IPS-11a (cell line): ENCODE results near the gene GPI.
"Not testable (repeated sequence)": the region's sequence is repeated elsewhere in the genome, so short reads cannot be mapped to it uniquely, and the experiment has no call there.

Experiments
- H3K4me3 ChIP-seq: one replicate; pipeline ENCODE4 v1.5.1; 2013; ENCODE audit warnings: low read depth, low read length, control low read depth

GPI gene

DNA sequence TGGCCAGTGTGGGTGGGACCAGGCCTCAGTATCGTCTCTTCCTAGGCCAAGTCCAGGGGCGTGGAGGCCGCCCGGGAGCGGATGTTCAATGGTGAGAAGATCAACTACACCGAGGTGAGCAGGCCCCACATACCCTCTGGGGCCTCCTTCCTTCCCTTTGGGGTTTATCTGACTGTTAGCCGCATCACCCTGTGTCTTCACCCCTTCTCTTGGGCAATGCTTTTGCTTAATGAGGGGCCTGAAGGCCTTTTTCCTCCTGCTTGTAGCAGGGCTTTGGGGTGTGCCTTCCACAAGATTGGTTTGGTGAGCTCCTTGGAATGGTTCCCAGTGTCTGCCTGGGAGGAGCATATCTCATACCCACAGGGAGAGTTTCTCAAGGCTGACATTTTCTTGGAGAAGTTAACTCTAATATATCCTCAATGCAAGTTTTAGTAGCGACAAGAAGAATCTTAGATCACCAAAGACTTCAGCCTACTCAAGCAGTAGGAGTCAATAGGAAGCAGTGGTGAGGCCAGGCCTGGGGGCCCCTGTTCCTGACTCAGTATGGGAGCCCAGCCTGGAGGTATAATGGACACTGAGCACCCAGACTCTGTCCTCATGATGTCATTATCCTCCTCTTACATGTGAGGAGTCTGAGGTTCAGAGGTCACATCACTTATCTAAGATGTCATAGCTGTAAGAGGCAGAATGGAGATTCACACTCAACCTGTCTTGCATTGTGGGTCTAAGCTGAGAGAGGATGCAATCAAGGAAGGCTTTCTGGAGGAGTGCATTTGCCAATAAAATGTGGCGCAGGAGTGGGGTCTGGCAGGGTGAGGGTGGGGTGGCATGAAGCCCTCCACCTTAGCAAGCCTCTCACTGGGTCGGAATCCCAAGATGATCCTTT lies 2.0 kb downstream of the GPI start:
- no peak overlapping the region for H3K4me3 ChIP-seq

- H3K4me3 ChIP-seq: no peak overlapping the region
Observed at GRCh38 chr19:34367624-34367957, 2.6 kb downstream of the GPI start.

- H3K4me3 ChIP-seq: no peak overlapping the region
Observed at GRCh38 chr19:34368338-34368737, 3.3 kb downstream of the GPI start.

GRCh38 chr19:34369166-34369565 lies 4.2 kb downstream of the GPI start:
- not testable (repeated sequence) for H3K4me3 ChIP-seq

DNA sequence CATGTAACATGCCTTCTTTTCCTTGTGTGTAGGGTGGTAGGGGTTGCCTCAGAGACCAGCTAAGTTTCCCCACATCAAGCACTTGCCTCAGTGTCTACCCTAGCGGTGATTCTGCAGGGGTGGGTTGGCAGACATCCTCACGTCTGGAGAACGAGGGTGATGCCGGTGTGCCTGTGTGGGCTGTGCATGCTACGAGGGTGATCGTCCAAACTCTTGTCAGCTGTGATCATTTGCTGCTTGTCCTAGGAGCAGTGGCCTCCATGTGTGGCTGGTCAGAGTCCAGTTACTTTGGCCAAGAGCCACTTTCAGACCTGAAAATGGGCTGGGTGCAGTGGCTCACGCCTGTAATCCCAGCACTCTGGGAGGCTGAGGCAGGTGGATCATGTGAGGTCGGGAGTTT lies 5.1 kb downstream of the GPI start:
- H3K4me3 ChIP-seq: no peak overlapping the region

- no peak overlapping the region for H3K4me3 ChIP-seq
Observed at GRCh38 chr19:34370983-34371382, 6.0 kb downstream of the GPI start.

- H3K4me3 ChIP-seq: no peak overlapping the region
Observed at GRCh38 chr19:34373601-34374288, 8.7 kb downstream of the GPI start.

- no peak overlapping the region for H3K4me3 ChIP-seq
Observed at GRCh38 chr19:34375598-34375997, 10.6 kb downstream of the GPI start.

- H3K4me3 ChIP-seq: no peak overlapping the region
Observed at GRCh38 chr19:34380639-34381241, 15.7 kb downstream of the GPI start.

GRCh38 chr19:34381399-34382251 lies 16.6 kb downstream of the GPI start:
- no peak overlapping the region for H3K4me3 ChIP-seq

DNA sequence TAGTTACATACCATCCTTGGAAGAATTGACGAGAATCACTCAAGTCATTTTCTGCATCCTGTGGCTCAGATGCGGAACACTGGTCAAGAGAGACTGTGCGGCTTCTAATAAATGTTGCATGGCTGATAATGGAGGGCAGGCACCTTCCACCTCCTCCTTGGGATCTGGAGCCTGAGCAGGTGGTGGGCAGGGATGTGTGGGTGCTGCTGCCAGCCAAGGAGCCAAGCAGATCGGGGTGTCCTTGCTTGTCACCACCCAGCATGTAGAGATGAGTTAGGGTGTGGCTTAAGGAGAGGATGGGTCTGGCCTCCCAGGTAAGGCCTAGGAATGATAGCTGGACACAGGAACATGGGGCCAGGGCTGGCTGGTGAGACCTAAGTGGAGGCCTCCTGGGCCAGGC lies 17.5 kb downstream of the GPI start:
- H3K4me3 ChIP-seq: no peak overlapping the region

DNA sequence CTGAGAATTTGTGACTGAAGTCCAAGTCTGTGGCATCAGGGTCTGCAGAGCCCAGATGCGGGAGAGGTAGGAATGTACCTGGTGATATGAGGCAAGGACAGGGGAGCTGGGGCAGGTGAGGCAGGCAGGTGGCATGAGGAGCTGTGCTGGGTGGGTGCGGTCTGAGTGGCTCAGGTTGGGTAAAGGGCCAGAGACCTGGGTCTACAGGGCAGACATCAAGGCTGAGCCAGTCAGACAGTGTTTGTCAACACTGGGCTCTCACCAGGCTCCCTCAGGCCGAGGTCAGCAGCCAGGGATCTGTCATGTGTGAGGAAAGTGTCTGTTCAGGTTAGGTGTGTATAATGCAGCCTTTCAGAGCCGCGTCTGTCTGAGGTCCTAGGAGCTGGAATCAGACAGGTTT lies 18.6 kb downstream of the GPI start:
- H3K4me3 ChIP-seq: no peak overlapping the region

- no peak overlapping the region for H3K4me3 ChIP-seq
Observed at GRCh38 chr19:34386645-34387445, 21.8 kb downstream of the GPI start.

DNA sequence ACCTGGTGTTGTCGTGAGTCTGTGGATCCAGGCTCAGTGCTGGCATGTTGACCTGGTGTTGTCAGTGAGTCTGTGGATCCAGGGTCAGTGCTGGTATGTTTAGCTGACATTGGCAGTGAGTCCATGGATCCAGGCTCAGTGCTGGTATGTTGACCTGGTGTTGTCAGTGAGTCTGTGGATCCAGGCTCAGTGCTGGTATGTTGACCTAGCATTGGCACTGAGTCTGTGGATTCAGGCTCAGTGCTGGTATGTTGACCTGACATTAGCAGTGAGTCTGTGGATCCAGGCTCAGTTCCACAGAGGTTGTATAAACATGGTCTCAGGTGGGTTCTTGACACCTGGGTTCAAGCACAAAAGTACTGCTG lies 22.4 kb downstream of the GPI start:
- no peak overlapping the region for H3K4me3 ChIP-seq

DNA sequence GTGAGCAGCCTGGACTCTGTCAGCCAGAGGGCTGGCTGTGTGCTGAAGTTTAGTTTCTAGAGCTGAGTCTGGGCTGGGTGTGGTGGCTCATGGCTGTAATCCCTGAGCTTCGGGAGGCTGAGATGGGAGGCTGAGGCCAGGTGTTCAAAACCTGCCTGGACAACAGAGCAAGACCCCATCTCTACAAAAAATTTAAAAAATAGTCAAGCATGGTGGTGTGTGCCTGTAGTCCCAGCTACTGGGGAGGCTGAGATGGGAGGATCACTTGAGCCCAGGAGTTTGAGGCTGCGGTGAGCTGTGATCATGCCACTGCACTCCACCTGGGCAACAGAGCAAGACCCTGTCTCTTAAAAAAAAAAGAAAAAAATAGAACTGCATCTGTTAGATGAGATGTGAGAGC lies 23.7 kb downstream of the GPI start:
- H3K4me3 ChIP-seq: not testable (repeated sequence)

DNA sequence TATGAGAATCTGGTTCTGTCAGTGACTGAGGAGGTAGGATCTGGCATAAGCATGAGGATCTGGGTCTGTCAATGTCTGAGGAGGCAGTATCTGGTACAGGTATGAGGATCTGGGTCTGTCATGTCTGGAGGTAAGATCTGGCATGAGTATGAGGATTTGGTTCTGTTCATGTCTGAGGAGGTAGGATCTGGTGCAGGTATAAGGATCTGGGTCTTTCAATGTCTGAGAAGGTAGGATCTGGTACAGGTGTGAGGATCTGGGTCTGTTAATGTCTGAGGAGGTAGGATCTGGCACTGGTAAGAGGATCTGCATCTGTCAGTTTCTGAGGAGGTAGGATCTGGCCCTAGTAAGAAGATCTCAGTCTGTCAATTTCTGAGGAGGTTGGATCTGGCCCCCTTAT lies 26.8 kb downstream of the GPI start:
- H3K4me3 ChIP-seq: no peak overlapping the region

DNA sequence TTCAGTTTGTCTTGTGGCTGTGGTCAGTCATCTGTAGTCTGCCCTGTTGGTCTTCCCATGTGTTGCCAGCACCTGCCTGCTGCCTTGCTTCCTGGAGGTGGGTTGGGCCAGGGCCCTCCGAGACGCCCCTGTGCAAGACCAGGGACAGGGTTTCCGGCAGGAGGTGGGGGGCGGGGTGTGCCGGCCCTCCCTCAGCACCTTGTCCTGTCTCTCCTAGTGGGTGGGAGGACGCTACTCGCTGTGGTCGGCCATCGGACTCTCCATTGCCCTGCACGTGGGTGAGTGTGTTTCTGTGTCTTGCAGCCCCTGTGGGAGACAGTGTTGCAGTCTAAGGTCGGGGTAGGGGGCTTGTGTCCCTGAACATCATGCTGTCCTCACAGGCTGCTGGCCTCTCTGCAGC lies 28.0 kb downstream of the GPI start:
- no peak overlapping the region for H3K4me3 ChIP-seq

GRCh38 chr19:34393629-34394028 lies 28.6 kb downstream of the GPI start:
- H3K4me3 ChIP-seq: no peak overlapping the region

- H3K4me3 ChIP-seq: no peak overlapping the region
Observed at GRCh38 chr19:34397853-34398252, 32.9 kb downstream of the GPI start.

DNA sequence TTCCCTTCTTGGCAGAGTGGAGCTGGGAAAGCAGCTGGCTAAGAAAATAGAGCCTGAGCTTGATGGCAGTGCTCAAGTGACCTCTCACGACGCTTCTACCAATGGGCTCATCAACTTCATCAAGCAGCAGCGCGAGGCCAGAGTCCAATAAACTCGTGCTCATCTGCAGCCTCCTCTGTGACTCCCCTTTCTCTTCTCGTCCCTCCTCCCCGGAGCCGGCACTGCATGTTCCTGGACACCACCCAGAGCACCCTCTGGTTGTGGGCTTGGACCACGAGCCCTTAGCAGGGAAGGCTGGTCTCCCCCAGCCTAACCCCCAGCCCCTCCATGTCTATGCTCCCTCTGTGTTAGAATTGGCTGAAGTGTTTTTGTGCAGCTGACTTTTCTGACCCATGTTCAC lies 34.9 kb downstream of the GPI start:
- no peak overlapping the region for H3K4me3 ChIP-seq
